Stomach (tissue), 9 donors: ENCODE results near the gene MARCHF11. TPM values are rescaled to one million over a fixed set of nuclear protein-coding genes. Genes with fewer than 3 reads are reported as not detected.
A peak's percentile ranks its signal among the peaks of the same experiment; 100 is the strongest.

Source experiments
- DNase-seq, 2 donors: peaks; one replicate each; pipeline versions ENCODE4 v3.0.0 to v3.0.0-alpha.2; 2013 to 2019
- H3K27ac ChIP-seq, 5 donors: fragments of 200-600 bp in 4 of 5; sonication (generic) in 4 of 5; one replicate each; pipeline ENCODE4 v1.5.1; 2013 to 2019; ENCODE audit warnings: mild to moderate bottlenecking in 1 of 5, moderate library complexity in 1 of 5
- H3K27me3 ChIP-seq, 3 donors: fragments of 200-600 bp; sonication (generic); one replicate each; pipeline ENCODE4 v1.5.1; 2017 to 2019; ENCODE audit warnings: mixed run types in 1 of 3
- H3K36me3 ChIP-seq, 4 donors: fragments of 200-600 bp; sonication (generic); 1 replicate in 3 of 4; 2 replicates in 1 of 4; pipeline ENCODE4 v1.5.1; 2016 to 2019
- H3K4me1 ChIP-seq, 4 donors: fragments of 200-600 bp; sonication (generic); one replicate each; pipeline ENCODE4 v1.5.1; 2016 to 2019
- H3K4me3 ChIP-seq, 4 donors: fragments of 200-600 bp; sonication (generic) in 3 of 4; one replicate each; pipeline ENCODE4 v1.5.1; 2016 to 2019; ENCODE audit warnings: mild to moderate bottlenecking in 1 of 4
- H3K9me3 ChIP-seq, 4 donors: fragments of 200-600 bp; sonication (generic); one replicate each; pipeline ENCODE4 v1.5.1; 2016 to 2019
- EP300 ChIP-seq: sonication (generic); formaldehyde crosslinking; IDR thresholded peaks from one replicate; pipeline ENCODE4 v1.6.1; 2017; ENCODE audit warnings: antibody characterized with exemption
- POLR2A ChIP-seq, 4 donors: fragments of 450-650 bp; IDR thresholded peaks; one replicate each; pipeline ENCODE4 v1.6.1; 2016; ENCODE audit warnings: antibody characterized with exemption in 4 of 4, control low read depth in 2 of 4, mild to moderate bottlenecking in 1 of 4, moderate library complexity in 1 of 4
- POLR2AphosphoS5 ChIP-seq, 3 donors: sonication (generic); formaldehyde crosslinking; IDR thresholded peaks; one replicate each; pipeline ENCODE4 v1.6.1; 2016; ENCODE audit warnings: antibody characterized with exemption in 3 of 3
- WGBS, 5 donors: extraction: QIAGEN DNeasy Blood & Tissue Kit in 3 of 5; methylation state at CpG; one replicate each; pipeline versions ENCODE4 v1.1.5 to v1.1.7; 2013 to 2018; 5-methylcytosine and 5-hydroxymethylcytosine counted together
- intact Hi-C: fragments of 100-400 bp; cut with DNase I; formaldehyde crosslinking; loops from one replicate; pipeline ENCODE4 v1.15.1; 2023; ENCODE audit warnings: low total_unique reads
- polyA plus RNA-seq, 3 donors: library from polyadenylated mRNA; stranded (reverse); fragments of 200-250 nt; gene quantifications; one replicate each; pipeline ENCODE4 v1.2.3, GENCODE V29; 2013
- total RNA-seq, 5 donors: library from RNA; depleted of rRNA; stranded (reverse); fragments of >200 nt; gene quantifications; one replicate each; pipeline versions ENCODE4 v1.1.0 to v1.2.3, GENCODE V29; 2014 to 2016
- TF ChIP-seq, protein P1 (sequence below), 7 experiments: fragments of 450-650 bp in 4 of 7; fragments of 200-600 bp in 3 of 7; sonication (generic) in 3 of 7; IDR thresholded peaks; one replicate each; pipeline ENCODE4 v1.5.1; 2016 to 2019; ENCODE audit warnings: antibody characterized with exemption in 7 of 7, control low read depth in 2 of 7, mild to moderate bottlenecking in 1 of 7
- donor health status: healthy with polysubstance abuse.
- donor health status: Bipolar disorder and iron deficiency.
- donor health status: healthy.

The MARCHF11 gene
- total and polyA plus RNA-seq, 8 donors, result not detected

GRCh38 chr5:16179936-16180788 lies 571 bp upstream of the MARCHF11 start:
- Histone ChIP-seq H3K27me3 (peaks cover 14 to 79% (median 33%) of the 10 kb centered on the region in 3 donors), H3K36me3 (no peaks in the 10 kb centered on the region), H3K9me3 (peaks cover 0 to 9% (median 0%) of the 10 kb centered on the region in 4 donors), H3K4me1 (peaks cover 0 to 17% (median 7%) of the 10 kb centered on the region in 4 donors), H3K4me3 (peak overlapping the region; percentile 11 to 42 (median 28)), H3K27ac (no peak overlapping the region)
- WGBS, 5 donors, result 2 to 13% (median 5%) methylated on average over 27 to 63 of the region's 63 CpGs
- TF ChIP-seq POLR2AphosphoS5 (IDR thresholded peaks at IDR 0.05), result no peak
- intact Hi-C loops, result no loop called here
- peak in 1 of 2 donors; percentile 14 for DNase-seq

GRCh38 chr5:16178745-16179372 lies 732 bp downstream of the MARCHF11 start:
- TF ChIP-seq, protein P1, sequence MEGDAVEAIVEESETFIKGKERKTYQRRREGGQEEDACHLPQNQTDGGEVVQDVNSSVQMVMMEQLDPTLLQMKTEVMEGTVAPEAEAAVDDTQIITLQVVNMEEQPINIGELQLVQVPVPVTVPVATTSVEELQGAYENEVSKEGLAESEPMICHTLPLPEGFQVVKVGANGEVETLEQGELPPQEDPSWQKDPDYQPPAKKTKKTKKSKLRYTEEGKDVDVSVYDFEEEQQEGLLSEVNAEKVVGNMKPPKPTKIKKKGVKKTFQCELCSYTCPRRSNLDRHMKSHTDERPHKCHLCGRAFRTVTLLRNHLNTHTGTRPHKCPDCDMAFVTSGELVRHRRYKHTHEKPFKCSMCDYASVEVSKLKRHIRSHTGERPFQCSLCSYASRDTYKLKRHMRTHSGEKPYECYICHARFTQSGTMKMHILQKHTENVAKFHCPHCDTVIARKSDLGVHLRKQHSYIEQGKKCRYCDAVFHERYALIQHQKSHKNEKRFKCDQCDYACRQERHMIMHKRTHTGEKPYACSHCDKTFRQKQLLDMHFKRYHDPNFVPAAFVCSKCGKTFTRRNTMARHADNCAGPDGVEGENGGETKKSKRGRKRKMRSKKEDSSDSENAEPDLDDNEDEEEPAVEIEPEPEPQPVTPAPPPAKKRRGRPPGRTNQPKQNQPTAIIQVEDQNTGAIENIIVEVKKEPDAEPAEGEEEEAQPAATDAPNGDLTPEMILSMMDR (IDR thresholded peaks at IDR 0.05), result no peak
- TF ChIP-seq POLR2AphosphoS5 (IDR thresholded peaks at IDR 0.05) (no peak), POLR2A (IDR thresholded peaks at IDR 0.05) (no peak), EP300 (no peak)
- Histone ChIP-seq H3K9me3 (peaks cover 0 to 9% (median 0%) of the 10 kb centered on the region in 4 donors), H3K27ac (no peak overlapping the region), H3K4me3 (peak overlapping the region; percentile 11 to 42 (median 26)), H3K4me1 (peaks cover 0 to 17% (median 7%) of the 10 kb centered on the region in 4 donors), H3K36me3 (no peaks in the 10 kb centered on the region), H3K27me3 (peaks cover 14 to 78% (median 33%) of the 10 kb centered on the region in 3 donors)
- intact Hi-C loops, result no loop called here
- DNase-seq, result peak; percentile 45 to 92
- WGBS, 5 donors, result 5 to 13% (median 8%) methylated on average over 9 to 57 of the region's 57 CpGs

DNA sequence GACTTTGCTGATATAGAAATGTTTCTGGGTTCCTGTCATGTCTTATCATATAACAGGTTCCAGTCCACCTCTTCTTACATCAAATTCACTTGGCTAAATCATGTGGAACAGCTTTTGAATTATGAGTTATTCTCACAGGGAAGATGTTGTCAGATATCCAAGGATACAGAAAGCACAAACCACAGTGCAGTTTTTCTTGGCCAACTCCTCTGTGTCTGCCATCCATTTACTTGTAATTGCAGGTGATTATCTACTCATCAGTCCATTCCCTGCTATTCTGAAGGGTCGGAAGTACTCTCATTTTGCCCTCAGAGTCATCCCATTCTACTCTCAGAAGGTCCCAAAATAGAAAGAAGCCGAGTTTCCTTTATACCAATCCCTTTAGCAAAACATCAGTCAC lies 10.0 kb downstream of the MARCHF11 start:
- intact Hi-C loops, result no loop called here
- Histone ChIP-seq H3K4me1 (no peaks in the 10 kb centered on the region), H3K4me3 (no peak overlapping the region), H3K9me3 (no peaks in the 10 kb centered on the region), H3K27ac (no peak overlapping the region), H3K27me3 (peaks cover 0 to 2% (median 0%) of the 10 kb centered on the region in 3 donors), H3K36me3 (no peaks in the 10 kb centered on the region)
- TF ChIP-seq POLR2A (IDR thresholded peaks at IDR 0.05) (no peak), EP300 (no peak), POLR2AphosphoS5 (IDR thresholded peaks at IDR 0.05) (no peak)
- TF ChIP-seq, protein P1 (IDR thresholded peaks at IDR 0.05), result no peak
- peak in 1 of 2 donors; percentile 7 for DNase-seq
- WGBS, 5 donors, result 23 to 48% (median 34%) methylated on average over 2 of the region's 2 CpGs

GRCh38 chr5:16160706-16161105 lies 18.9 kb downstream of the MARCHF11 start:
- intact Hi-C loops, result no loop called here
- TF ChIP-seq POLR2AphosphoS5 (IDR thresholded peaks at IDR 0.05) (no peak), POLR2A (IDR thresholded peaks at IDR 0.05) (no peak), EP300 (no peak)
- TF ChIP-seq, protein P1 (IDR thresholded peaks at IDR 0.05), result peak in 3 of 7 experiments; percentile 23 to 33 (median 30)
- no peak overlapping the region for H3K4me3 ChIP-seq
- H3K36me3 ChIP-seq, result no peaks in the 10 kb centered on the region
- no peak overlapping the region for H3K27ac ChIP-seq
- H3K27me3 ChIP-seq, result no peaks in the 10 kb centered on the region
- 0 to 2% (median 1%) methylated on average over 5 of the region's 5 CpGs for WGBS, 5 donors
- H3K4me1 ChIP-seq, result no peaks in the 10 kb centered on the region
- DNase-seq, result peak in 1 of 2 donors; percentile 82
- no peaks in the 10 kb centered on the region for H3K9me3 ChIP-seq
